ENCODE results near the gene PCSK1N. TPM values are rescaled to one million over a fixed set of nuclear protein-coding genes. Genes with fewer than 3 reads are reported as not detected.

The PCSK1N gene
- total RNA-seq, 4 donors from 2014 or later, result 2.9 to 16.7 (median 8.5) TPM

- TF ChIP-seq POLR2A (IDR thresholded peaks at IDR 0.05) (no peak), CTCF (IDR thresholded peaks at IDR 0.05) (no peak)
- intact Hi-C loops (cut with DNase I; ENCODE audit: low total_unique reads), result no loop called here
- no peak overlapping the region for H3K4me3 ChIP-seq (ENCODE audit: low read depth, poor library complexity, severe bottlenecking)
- DNase-seq (ENCODE audit: low spot score in 2 of 2), result no peak
- 89 to 91% methylated on average over 7 to 8 of the region's 8 CpGs for WGBS, 2 donors
These were observed 20.1 kb downstream of the PCSK1N start for GRCh38 chrX:48815266-48815665.

DNA sequence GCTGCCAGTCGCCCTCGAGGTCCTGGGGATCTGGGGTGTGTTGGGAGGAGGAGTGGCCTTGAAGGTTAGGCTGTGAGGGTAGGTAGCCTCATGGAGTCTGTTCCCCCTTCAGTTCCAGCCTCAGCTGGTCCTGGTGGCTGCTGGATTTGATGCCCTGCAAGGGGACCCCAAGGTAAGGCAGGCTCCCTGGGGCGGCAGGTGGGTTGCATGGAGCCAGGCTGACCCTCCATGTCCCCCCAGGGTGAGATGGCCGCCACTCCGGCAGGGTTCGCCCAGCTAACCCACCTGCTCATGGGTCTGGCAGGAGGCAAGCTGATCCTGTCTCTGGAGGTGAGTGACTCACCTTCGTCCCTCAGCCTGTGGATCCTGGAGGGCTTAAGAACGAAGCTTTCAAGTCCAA lies 20.7 kb downstream of the PCSK1N start:
- intact Hi-C loops (cut with DNase I; ENCODE audit: low total_unique reads), result no loop called here
- H3K4me3 ChIP-seq (ENCODE audit: low read depth, poor library complexity, severe bottlenecking), result no peak overlapping the region
- TF ChIP-seq POLR2A (IDR thresholded peaks at IDR 0.05) (no peak), CTCF (IDR thresholded peaks at IDR 0.05) (no peak)
- WGBS, 2 donors, result 77 to 84% methylated on average over 7 to 8 of the region's 8 CpGs
- no peak for DNase-seq (ENCODE audit: low spot score in 2 of 2)

DNA sequence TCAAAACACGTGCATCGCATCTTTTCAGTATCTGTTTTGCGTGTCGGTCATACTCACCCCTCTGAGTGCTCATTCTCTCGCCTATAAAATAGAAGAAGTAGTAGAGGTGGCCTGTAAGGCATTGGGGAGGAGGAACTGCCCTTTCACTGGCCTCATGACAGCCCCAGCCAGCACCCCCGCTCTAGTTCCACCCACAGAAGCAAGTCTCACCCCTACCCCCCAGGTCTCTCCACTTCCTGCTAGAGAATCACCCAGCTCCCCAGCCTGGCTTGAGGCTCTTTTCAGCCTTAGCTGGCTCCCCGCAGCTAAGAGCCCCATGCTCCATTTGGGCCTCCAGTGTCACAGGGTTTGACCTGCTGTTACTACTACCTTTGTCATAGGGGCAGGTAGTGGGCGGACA lies 21.8 kb downstream of the PCSK1N start:
- WGBS, 2 donors, result 90 to 92% methylated on average over 7 to 8 of the region's 8 CpGs
- DNase-seq (ENCODE audit: low spot score in 2 of 2), result no peak
- TF ChIP-seq POLR2A (IDR thresholded peaks at IDR 0.05) (no peak), CTCF (IDR thresholded peaks at IDR 0.05) (no peak)
- intact Hi-C loops (cut with DNase I; ENCODE audit: low total_unique reads), result no loop called here
- H3K4me3 ChIP-seq (ENCODE audit: low read depth, poor library complexity, severe bottlenecking), result no peak overlapping the region

- 86% methylated on average over 1 to 4 of the region's 4 CpGs for WGBS, 2 donors
- H3K4me3 ChIP-seq (ENCODE audit: low read depth, poor library complexity, severe bottlenecking), result no peak overlapping the region
- intact Hi-C loops (cut with DNase I; ENCODE audit: low total_unique reads), result no loop called here
- DNase-seq (ENCODE audit: low spot score in 2 of 2), result no peak
- TF ChIP-seq CTCF (IDR thresholded peaks at IDR 0.05) (no peak), POLR2A (IDR thresholded peaks at IDR 0.05) (no peak)
These were observed 29.3 kb downstream of the PCSK1N start for GRCh38 chrX:48806081-48806480.

DNA sequence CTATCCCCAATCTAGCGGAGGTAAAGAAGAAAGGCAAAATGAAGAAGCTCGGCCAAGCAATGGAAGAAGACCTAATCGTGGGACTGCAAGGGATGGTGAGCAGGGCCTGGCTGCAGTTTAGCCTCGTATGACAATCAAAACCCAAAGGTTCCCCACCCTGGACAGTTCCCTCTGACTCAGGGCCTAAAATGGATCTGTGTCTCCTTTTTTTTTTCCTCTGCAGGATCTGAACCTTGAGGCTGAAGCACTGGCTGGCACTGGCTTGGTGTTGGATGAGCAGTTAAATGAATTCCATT lies 32.6 kb downstream of the PCSK1N start:
- TF ChIP-seq CTCF (IDR thresholded peaks at IDR 0.05) (no peak), POLR2A (IDR thresholded peaks at IDR 0.05) (no peak)
- DNase-seq (ENCODE audit: low spot score in 2 of 2), result no peak
- intact Hi-C loops (cut with DNase I; ENCODE audit: low total_unique reads), result no loop called here
- 41 to 45% methylated on average over 4 of the region's 4 CpGs for WGBS, 2 donors
- H3K4me3 ChIP-seq (ENCODE audit: low read depth, poor library complexity, severe bottlenecking), result no peak overlapping the region

DNA sequence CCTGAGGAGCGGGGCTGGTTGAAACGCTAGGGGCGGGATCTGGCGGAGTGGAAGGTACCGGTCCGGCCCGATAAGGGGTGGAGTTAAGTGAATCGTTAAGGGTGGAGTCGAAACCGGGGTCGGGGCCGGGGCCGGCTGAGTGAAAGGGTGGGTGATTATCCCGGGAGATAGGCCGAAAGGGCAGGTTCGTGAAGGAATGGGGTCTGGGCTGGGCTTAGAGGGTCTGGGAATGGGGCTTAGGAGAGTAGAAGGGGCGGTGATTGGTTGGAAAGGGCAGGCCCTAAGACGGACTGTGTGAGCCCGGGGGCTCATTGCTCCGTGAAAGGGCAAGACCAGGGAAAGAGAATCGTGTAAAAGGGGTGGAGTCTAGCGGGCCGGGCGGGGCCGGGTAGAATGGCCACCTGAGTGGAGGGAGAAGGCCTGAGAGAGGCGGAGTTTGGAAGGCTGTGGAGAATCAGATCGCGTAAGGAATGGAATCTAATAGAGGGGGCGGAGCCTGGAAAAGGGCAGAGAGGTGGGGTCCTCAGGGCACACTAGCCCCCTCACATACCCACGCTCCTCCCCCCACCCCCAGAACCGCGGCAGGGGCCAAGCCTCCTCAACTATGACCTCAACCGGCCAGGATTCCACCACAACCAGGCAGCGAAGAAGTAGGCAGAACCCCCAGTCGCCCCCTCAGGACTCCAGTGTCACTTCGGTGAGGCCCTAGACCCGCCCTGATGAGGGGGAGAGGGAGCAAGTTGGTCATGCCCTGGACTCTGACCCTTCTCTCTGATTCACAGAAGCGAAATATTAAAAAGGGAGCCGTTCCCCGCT lies 33.1 kb downstream of the PCSK1N start:
- DNase-seq (ENCODE audit: low spot score in 2 of 2), result peak; percentile 84 to 96
- no peak for TF ChIP-seq POLR2A (IDR thresholded peaks at IDR 0.05)
- TF ChIP-seq CTCF (IDR thresholded peaks at IDR 0.05), result no peak
- H3K4me3 ChIP-seq (ENCODE audit: low read depth, poor library complexity, severe bottlenecking), result peak overlapping the region; percentile 40
- 4 to 43% methylated on average over 33 to 40 of the region's 40 CpGs for WGBS, 2 donors
- intact Hi-C loops (cut with DNase I; ENCODE audit: low total_unique reads), result no loop called here

Measured in lower leg skin (tissue), 4 donors.